Right atrium auricular region (tissue), 2 donors: ENCODE measurements around the gene IARS1. TPM values are rescaled to one million over a fixed set of nuclear protein-coding genes. Genes with fewer than 3 reads are reported as not detected.
A peak's percentile ranks its signal among the peaks of the same experiment; 100 is the strongest.

Experiments used
- DNase-seq: peaks from one replicate; pipeline ENCODE4 v3.0.0-alpha.2; 2019; ENCODE audit warnings: low spot score
- H3K27ac ChIP-seq, 2 donors: fragments of 200-600 bp; sonication (generic); 1 replicate in 1 of 2; 2 replicates in 1 of 2; pipeline ENCODE4 v1.5.1; 2016 to 2019
- H3K27me3 ChIP-seq, 2 donors: fragments of 200-600 bp; sonication (generic); one replicate each; pipeline versions ENCODE4 v1.5.1 to v1.6.0; 2017 to 2019
- H3K36me3 ChIP-seq: fragments of 200-600 bp; sonication (generic); one replicate; pipeline ENCODE4 v1.5.1; 2016
- H3K4me1 ChIP-seq, 2 donors: fragments of 200-600 bp; sonication (generic); one replicate each; pipeline versions ENCODE4 v1.5.1 to v1.6.0; 2017 to 2019
- H3K4me3 ChIP-seq, 2 donors: fragments of 200-600 bp; sonication (generic); 1 replicate in 1 of 2; 2 replicates in 1 of 2; pipeline ENCODE4 v1.5.1; 2017 to 2019; ENCODE audit warnings: mild to moderate bottlenecking in 1 of 2, moderate library complexity in 1 of 2
- H3K9me3 ChIP-seq, 2 donors: fragments of 200-600 bp; sonication (generic); one replicate each; pipeline ENCODE4 v1.5.1; 2019
- CTCF ChIP-seq, 2 donors: fragments of 200-600 bp; sonication (generic); IDR thresholded peaks; one replicate each; pipeline ENCODE4 v1.5.1; 2019; ENCODE audit warnings: antibody characterized with exemption in 2 of 2
- total RNA-seq, 2 donors: library from RNA; depleted of rRNA; stranded (reverse); fragments of >200 nt; gene quantifications; one replicate each; pipeline ENCODE4 v1.1.0, GENCODE V29; 2016

IARS1 gene
- total RNA-seq, 2 donors from 2014 or later = 40.1 to 55.1 TPM

GRCh38 chr9:92324431-92324830 is 30.9 kb upstream of the IARS1 start:
- Histone ChIP-seq H3K36me3 (peaks cover 23% of the 10 kb centered on the region), H3K4me1 (peaks cover 0 to 23% of the 10 kb centered on the region in 2 donors), H3K27ac (peak overlapping the region; percentile 92 to 96), H3K4me3 (peak overlapping the region; percentile 75 to 80), H3K9me3 (no peaks in the 10 kb centered on the region), H3K27me3 (no peaks in the 10 kb centered on the region)
- DNase-seq = no peak
- TF ChIP-seq CTCF (IDR thresholded peaks at IDR 0.05) = no peak

DNA sequence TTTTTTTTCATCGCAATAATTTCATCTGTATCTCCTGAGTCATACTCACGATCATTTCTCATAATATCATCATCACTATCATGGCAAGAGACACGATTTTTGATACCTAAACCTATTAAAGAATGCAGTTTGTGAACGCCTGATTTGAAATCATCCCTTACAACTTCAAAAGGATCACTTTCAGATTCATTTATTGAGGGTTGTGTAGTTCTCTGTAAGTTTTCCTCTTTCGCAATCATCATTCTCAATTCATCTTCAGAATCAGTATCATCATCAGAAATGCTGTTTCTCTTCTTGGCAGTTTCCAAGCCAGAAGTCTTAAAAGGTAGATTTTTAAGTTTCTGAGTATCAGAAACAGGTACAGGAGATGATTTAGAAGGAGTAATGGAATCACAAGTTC is 22.0 kb upstream of the IARS1 start:
- DNase-seq = no peak
- Histone ChIP-seq H3K27ac (no peak overlapping the region), H3K4me1 (peaks cover 0 to 14% of the 10 kb centered on the region in 2 donors), H3K4me3 (no peak overlapping the region), H3K27me3 (no peaks in the 10 kb centered on the region), H3K36me3 (peaks cover 68% of the 10 kb centered on the region), H3K9me3 (no peaks in the 10 kb centered on the region)
- TF ChIP-seq CTCF (IDR thresholded peaks at IDR 0.05) = no peak

GRCh38 chr9:92313624-92314012 is 20.1 kb upstream of the IARS1 start:
- TF ChIP-seq CTCF (IDR thresholded peaks at IDR 0.05) = no peak
- Histone ChIP-seq H3K9me3 (no peaks in the 10 kb centered on the region), H3K27ac (peak overlapping the region; percentile 41 to 46), H3K4me1 (peaks cover 0 to 14% of the 10 kb centered on the region in 2 donors), H3K27me3 (no peaks in the 10 kb centered on the region), H3K36me3 (peaks cover 70% of the 10 kb centered on the region), H3K4me3 (no peak overlapping the region)
- DNase-seq = no peak

- Histone ChIP-seq H3K4me1 (peaks cover 0 to 14% of the 10 kb centered on the region in 2 donors), H3K27ac (peak overlapping the region; percentile 41 to 46), H3K36me3 (peaks cover 70% of the 10 kb centered on the region), H3K27me3 (no peaks in the 10 kb centered on the region), H3K9me3 (no peaks in the 10 kb centered on the region), H3K4me3 (no peak overlapping the region)
- TF ChIP-seq CTCF (IDR thresholded peaks at IDR 0.05) = no peak
- no peak for DNase-seq
Observed at GRCh38 chr9:92312887-92313623, 19.6 kb upstream of the IARS1 start.

GRCh38 chr9:92310562-92310961 is 17.1 kb upstream of the IARS1 start:
- H3K27ac ChIP-seq = no peak overlapping the region
- no peaks in the 10 kb centered on the region for H3K27me3 ChIP-seq
- peaks cover 0 to 14% of the 10 kb centered on the region in 2 donors for H3K4me1 ChIP-seq
- no peaks in the 10 kb centered on the region for H3K9me3 ChIP-seq
- DNase-seq = no peak
- no peak overlapping the region for H3K4me3 ChIP-seq
- H3K36me3 ChIP-seq = peaks cover 69% of the 10 kb centered on the region
- no peak for TF ChIP-seq CTCF (IDR thresholded peaks at IDR 0.05)

GRCh38 chr9:92308893-92309292 is 15.4 kb upstream of the IARS1 start:
- Histone ChIP-seq H3K36me3 (peaks cover 70% of the 10 kb centered on the region), H3K27me3 (no peaks in the 10 kb centered on the region), H3K9me3 (no peaks in the 10 kb centered on the region), H3K27ac (no peak overlapping the region), H3K4me3 (no peak overlapping the region), H3K4me1 (peaks cover 0 to 12% of the 10 kb centered on the region in 2 donors)
- TF ChIP-seq CTCF (IDR thresholded peaks at IDR 0.05) = no peak
- DNase-seq = no peak
